Uterus (tissue), 2 donors: ENCODE results near the gene BTBD17.

Experiments used
- CTCF ChIP-seq, 4 experiments: fragments of 200-600 bp in 2 of 4; fragments of 450-650 bp in 2 of 4; sonication (generic) in 2 of 4; IDR thresholded peaks; one replicate each; pipeline ENCODE4 v1.5.1; 2016 to 2019; ENCODE audit warnings: antibody characterized with exemption in 4 of 4, mild to moderate bottlenecking in 2 of 4, moderate library complexity in 1 of 4
- POLR2A ChIP-seq, 2 donors: fragments of 450-650 bp; IDR thresholded peaks; one replicate each; pipeline ENCODE4 v1.6.1; 2016; ENCODE audit warnings: antibody characterized with exemption in 2 of 2, mild to moderate bottlenecking in 1 of 2, moderate library complexity in 1 of 2

- TF ChIP-seq CTCF (IDR thresholded peaks at IDR 0.05) (no peak), POLR2A (IDR thresholded peaks at IDR 0.05) (no peak)
Measured at GRCh38 chr17:74336307-74336706, 25.4 kb downstream of the BTBD17 start.
